ENCODE results near the gene NEMP1. TPM values are rescaled to one million over a fixed set of nuclear protein-coding genes. Genes with fewer than 3 reads are reported as not detected.

The NEMP1 gene
- total RNA-seq, 4 donors from 2014 or later, result 4.6 to 11.6 (median 5.7) TPM

GRCh38 chr12:57091638-57092528 lies 13.3 kb upstream of the NEMP1 start:
- no peaks in the 10 kb centered on the region for H3K27me3 ChIP-seq
- no peaks in the 10 kb centered on the region for H3K9me3 ChIP-seq
- peaks cover 0 to 42% (median 0%) of the 10 kb centered on the region in 3 donors for H3K36me3 ChIP-seq
- H3K27ac ChIP-seq, result peak overlapping the region in 3 of 4 donors; percentile 46 to 76 (median 65)
- peak overlapping the region in 1 of 4 donors; percentile 96 for H3K4me3 ChIP-seq
- H3K4me1 ChIP-seq, result peaks cover 0 to 48% (median 23%) of the 10 kb centered on the region in 4 donors
- TF ChIP-seq CTCF (IDR thresholded peaks at IDR 0.05) (no peak), POLR2A (IDR thresholded peaks at IDR 0.05) (no peak)
- peak in 1 of 3 donors; percentile 45 for DNase-seq

- DNase-seq, result peak in 1 of 3 donors; percentile 45
- TF ChIP-seq CTCF (IDR thresholded peaks at IDR 0.05) (no peak), POLR2A (IDR thresholded peaks at IDR 0.05) (no peak)
- H3K4me1 ChIP-seq, result peaks cover 0 to 49% (median 23%) of the 10 kb centered on the region in 4 donors
Measured at GRCh38 chr12:57090924-57091637, 12.5 kb upstream of the NEMP1 start.

GRCh38 chr12:57090490-57090889 lies 11.9 kb upstream of the NEMP1 start:
- Histone ChIP-seq H3K4me3 (peak overlapping the region; percentile 70 to 96 (median 89)), H3K27ac (peak overlapping the region; percentile 95 to 99 (median 98))
- DNase-seq, result peak in 1 of 3 donors; percentile 42

More at GRCh38 chr12:57090924-57091637, 12.5 kb upstream of the NEMP1 start:
- Histone ChIP-seq H3K4me3 (peak overlapping the region in 2 of 4 donors; percentile 83 to 96), H3K9me3 (no peaks in the 10 kb centered on the region), H3K27me3 (no peaks in the 10 kb centered on the region), H3K27ac (peak overlapping the region in 2 of 4 donors; percentile 95 to 98), H3K36me3 (peaks cover 0 to 34% (median 0%) of the 10 kb centered on the region in 3 donors)

GRCh38 chr12:57089271-57090245 lies 11.0 kb upstream of the NEMP1 start:
- no peaks in the 10 kb centered on the region for H3K9me3 ChIP-seq
- peak overlapping the region; percentile 95 to 99 (median 98) for H3K27ac ChIP-seq
- TF ChIP-seq CTCF (IDR thresholded peaks at IDR 0.05) (no peak), POLR2A (IDR thresholded peaks at IDR 0.05) (peak; percentile 47 to 50)
- peak overlapping the region; percentile 70 to 96 (median 89) for H3K4me3 ChIP-seq
- H3K4me1 ChIP-seq, result peaks cover 0 to 54% (median 24%) of the 10 kb centered on the region in 4 donors
- no peaks in the 10 kb centered on the region for H3K27me3 ChIP-seq
- peak; percentile 77 to 89 (median 81) for DNase-seq
- H3K36me3 ChIP-seq, result peaks cover 0 to 19% (median 0%) of the 10 kb centered on the region in 3 donors

More at GRCh38 chr12:57090490-57090889, 11.9 kb upstream of the NEMP1 start:
- peaks cover 0 to 54% (median 25%) of the 10 kb centered on the region in 4 donors for H3K4me1 ChIP-seq
- TF ChIP-seq CTCF (IDR thresholded peaks at IDR 0.05) (no peak), POLR2A (IDR thresholded peaks at IDR 0.05) (no peak)
- no peaks in the 10 kb centered on the region for H3K27me3 ChIP-seq
- H3K9me3 ChIP-seq, result no peaks in the 10 kb centered on the region
- H3K36me3 ChIP-seq, result peaks cover 0 to 29% (median 0%) of the 10 kb centered on the region in 3 donors
